GM23248 (cell line): ENCODE data around the gene BRD7. TPM values are rescaled to one million over a fixed set of nuclear protein-coding genes. Genes with fewer than 3 reads are reported as not detected.

Experiments
- DNase-seq: peaks from one replicate; pipeline ENCODE4 v3.0.0-alpha.2; 2015
- H2AFZ ChIP-seq: fragments of 200-600 bp; sonication (generic); 2 replicates; pipeline ENCODE4 v1.6.1; 2016; ENCODE audit warnings: antibody characterized with exemption
- H3F3A ChIP-seq: fragments of 200-600 bp; sonication (generic); 2 replicates; pipeline ENCODE4 v1.6.1; 2016; ENCODE audit warnings: mild to moderate bottlenecking, antibody characterized with exemption, mixed run types; ENCODE audit not compliant: insufficient read depth
- H3K27ac ChIP-seq: fragments of 200-600 bp; sonication (generic); 2 replicates; pipeline ENCODE4 v1.5.1; 2016; ENCODE audit warnings: mild to moderate bottlenecking
- H3K27me3 ChIP-seq: fragments of 200-600 bp; sonication (generic); replicated peaks from 2 replicates; pipeline ENCODE4 v1.6.1; 2016; ENCODE audit warnings: mild to moderate bottlenecking; ENCODE audit not compliant: insufficient read depth
- H3K36me3 ChIP-seq: fragments of 200-600 bp; sonication (generic); 2 replicates; pipeline ENCODE4 v1.6.1; 2016; ENCODE audit warnings: low read depth, mild to moderate bottlenecking
- H3K4me1 ChIP-seq: fragments of 200-600 bp; sonication (generic); 2 replicates; pipeline ENCODE4 v1.6.1; 2016; ENCODE audit warnings: mild to moderate bottlenecking; ENCODE audit not compliant: insufficient read depth
- H3K4me2 ChIP-seq: fragments of 200-600 bp; sonication (generic); one replicate; pipeline ENCODE4 v1.6.1; 2016; ENCODE audit warnings: mild to moderate bottlenecking; ENCODE audit not compliant: unreplicated experiment
- H3K4me3 ChIP-seq: fragments of 200-600 bp; sonication (generic); 2 replicates; pipeline ENCODE4 v1.5.1; 2016; ENCODE audit warnings: mild to moderate bottlenecking
- H3K79me2 ChIP-seq: fragments of 200-600 bp; sonication (generic); 2 replicates; pipeline ENCODE4 v1.6.1; 2016; ENCODE audit warnings: mild to moderate bottlenecking; ENCODE audit not compliant: insufficient read depth
- H3K9ac ChIP-seq: fragments of 200-600 bp; sonication (generic); 2 replicates; pipeline ENCODE4 v1.6.1; 2016; ENCODE audit warnings: mild to moderate bottlenecking
- H3K9me2 ChIP-seq: fragments of 200-600 bp; sonication (generic); 2 replicates; pipeline ENCODE4 v1.6.1; 2016; ENCODE audit warnings: mixed run types, mild to moderate bottlenecking, moderate library complexity; ENCODE audit not compliant: insufficient read depth
- H3K9me3 ChIP-seq: fragments of 200-600 bp; sonication (generic); one replicate; pipeline ENCODE4 v1.6.1; 2017; ENCODE audit warnings: low read depth
- H4K20me1 ChIP-seq: fragments of 200-600 bp; sonication (generic); 2 replicates; pipeline ENCODE4 v1.6.0; 2016; ENCODE audit not compliant: insufficient read depth
- EZH2 ChIP-seq: fragments of 200-600 bp; sonication (generic); IDR thresholded peaks from 2 replicates; pipeline ENCODE4 v1.6.1; 2018; ENCODE audit warnings: antibody characterized with exemption, mild to moderate bottlenecking; ENCODE audit not compliant: insufficient read depth, poor library complexity, severe bottlenecking
- EZH2phosphoT487 ChIP-seq: fragments of 200-600 bp; sonication (generic); IDR thresholded peaks from 2 replicates; pipeline ENCODE4 v1.6.1; 2018; ENCODE audit warnings: antibody characterized with exemption, moderate library complexity, mild to moderate bottlenecking, low read depth; ENCODE audit not compliant: insufficient read depth
- WGBS, 2 experiments: methylation state at CpG; one replicate each; pipeline ENCODE4 v1.1.6; 2015 to 2017; ENCODE audit warnings: low lambda C conversion rate in 2 of 2, low coverage in 1 of 2; ENCODE audit errors: missing lambda C conversion rate in 2 of 2; 5-methylcytosine and 5-hydroxymethylcytosine counted together
- in situ Hi-C: fragments of 300-500 bp; cut with MboI; formaldehyde crosslinking; loops from 2 replicates; pipeline ENCODE4 v1.15.0; 2020
- polyA plus RNA-seq: library from polyadenylated mRNA; unstranded; fragments of >200 nt; fragmentation: Nextera tagmentation; extraction: Ambion mirVana; gene quantifications from 2 replicates; pipeline ENCODE4 v1.2.1, GENCODE V29; 2016
- total RNA-seq: library from RNA; depleted of rRNA; stranded (reverse); fragments of >200 nt; shearing (Covaris generic); gene quantifications from 2 replicates; pipeline ENCODE4 v1.2.3, GENCODE V29; 2014

Gene BRD7
- total and polyA plus RNA-seq, 2 experiments from 2014 or later, result 20.3 to 35.8 TPM

DNA sequence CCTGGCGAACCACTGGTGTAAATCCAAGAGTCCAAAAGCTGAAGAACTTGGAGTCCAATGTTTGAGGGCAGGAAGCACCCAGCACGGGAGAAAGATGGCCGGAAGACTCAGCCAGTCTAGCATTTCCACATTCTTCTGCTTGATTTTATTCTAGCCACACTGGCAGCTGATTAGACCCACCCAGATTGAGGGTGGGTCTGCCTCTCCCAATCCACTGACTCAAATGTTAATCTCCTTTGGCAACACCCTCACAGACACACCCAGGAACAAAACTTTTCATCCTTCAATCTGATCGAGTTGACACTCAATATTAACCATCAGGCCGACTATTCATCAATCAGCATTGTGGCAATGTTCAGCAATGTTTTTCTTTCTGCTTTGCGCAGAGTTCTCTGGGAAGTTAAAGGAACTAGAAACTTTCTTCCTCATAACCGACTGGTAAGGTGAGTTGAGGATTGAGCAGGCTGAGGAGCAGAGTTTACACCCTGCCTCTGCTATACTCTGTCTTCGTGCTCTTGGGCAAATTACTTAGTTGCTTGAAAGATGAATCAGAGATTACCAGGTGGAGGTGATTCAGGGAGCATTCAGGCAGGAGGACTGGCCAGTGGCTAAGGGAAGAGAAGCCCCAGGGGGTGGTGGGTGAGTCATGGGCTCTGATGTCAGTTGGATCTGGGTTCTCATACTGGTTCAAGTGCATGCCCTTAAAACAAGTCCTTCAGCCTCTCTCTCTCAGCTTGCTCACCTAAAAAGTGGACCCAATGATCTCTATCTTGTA lies 28.2 kb upstream of the BRD7 start:
- H3K36me3 ChIP-seq, result no peaks in the 10 kb centered on the region
- WGBS, 2 experiments, result 15 to 21% methylated on average over 8 of the region's 8 CpGs
- no peak overlapping the region for H3K9ac ChIP-seq
- H3K9me3 ChIP-seq, result no peaks in the 10 kb centered on the region
- no peaks in the 10 kb centered on the region for H3K9me2 ChIP-seq
- no peaks in the 10 kb centered on the region for H3K27me3 ChIP-seq
- TF ChIP-seq EZH2phosphoT487, result no peak
- no peak for TF ChIP-seq EZH2
- in situ Hi-C loops, result no loop called here
- H3K4me3 ChIP-seq, result no peak overlapping the region
- no peak overlapping the region for H2AFZ ChIP-seq
- peaks cover 5% of the 10 kb centered on the region; the same call in 1 of the 2 replicates for H3K4me1 ChIP-seq
- H3K4me2 ChIP-seq, result no peak overlapping the region
- DNase-seq, result peak; percentile 58
- no peaks in the 10 kb centered on the region for H4K20me1 ChIP-seq
- H3K27ac ChIP-seq, result no peak overlapping the region
- H3K79me2 ChIP-seq, result no peaks in the 10 kb centered on the region
- no peaks in the 10 kb centered on the region for H3F3A ChIP-seq

DNA sequence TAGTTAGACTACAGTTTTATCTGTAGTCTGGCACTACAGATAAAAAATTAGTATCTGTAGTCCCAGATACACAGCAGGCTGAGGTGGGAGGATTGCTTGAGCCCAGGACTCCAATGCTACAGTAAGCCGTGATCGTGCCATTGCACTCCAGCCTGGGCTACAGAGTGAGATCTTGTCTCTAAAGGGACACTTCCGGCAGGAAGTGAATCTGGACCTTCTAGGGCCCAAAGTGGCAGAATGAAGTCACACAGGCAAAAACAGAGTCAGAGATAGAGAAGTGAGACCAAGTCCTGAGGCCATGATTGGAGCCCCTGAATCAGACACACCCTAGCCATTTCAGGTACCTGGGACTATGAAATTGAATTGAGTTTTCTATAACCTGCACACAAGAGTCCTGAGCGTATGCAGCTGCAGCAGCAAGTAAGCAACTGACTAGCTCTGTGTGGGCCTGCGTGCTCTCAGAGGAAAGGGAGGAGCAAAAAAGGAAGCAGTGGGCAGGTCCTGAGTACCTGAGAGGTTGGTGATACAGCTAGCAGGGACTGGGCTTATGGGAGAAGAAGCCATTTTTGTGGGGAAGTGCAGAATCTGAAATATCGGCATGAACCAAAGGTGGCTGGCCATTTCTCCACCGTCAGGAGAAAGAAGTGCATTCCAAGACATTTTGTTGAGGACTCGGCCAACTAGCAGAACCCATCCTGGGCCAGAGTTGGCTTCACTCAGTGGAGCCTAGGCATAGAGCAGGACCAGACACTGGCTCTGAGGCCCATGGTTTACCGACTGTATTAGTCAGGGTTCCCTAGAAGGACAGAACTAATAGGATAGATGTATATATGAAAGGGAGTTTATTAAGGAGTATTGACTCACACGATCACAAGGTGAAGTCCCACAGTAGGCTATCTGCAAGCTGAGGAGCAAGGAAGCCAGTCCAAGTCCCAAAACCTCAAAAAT lies 27.2 kb upstream of the BRD7 start:
- no peaks in the 10 kb centered on the region for H3K9me3 ChIP-seq
- no peaks in the 10 kb centered on the region for H3K9me2 ChIP-seq
- no peak overlapping the region for H3K9ac ChIP-seq
- 73 to 75% methylated on average over 10 of the region's 10 CpGs for WGBS, 2 experiments
- in situ Hi-C loops, result no loop called here
- no peak overlapping the region for H3K4me2 ChIP-seq
- H3K4me3 ChIP-seq, result no peak overlapping the region
- no peaks in the 10 kb centered on the region for H3K36me3 ChIP-seq
- H3K27ac ChIP-seq, result no peak overlapping the region
- H3K79me2 ChIP-seq, result no peaks in the 10 kb centered on the region
- H3K4me1 ChIP-seq, result peaks cover 5% of the 10 kb centered on the region; the same call in 1 of the 2 replicates
- H3K27me3 ChIP-seq, result no peaks in the 10 kb centered on the region
- H4K20me1 ChIP-seq, result no peaks in the 10 kb centered on the region
- H2AFZ ChIP-seq, result no peak overlapping the region
- TF ChIP-seq EZH2 (no peak), EZH2phosphoT487 (no peak)
- no peak for DNase-seq
- H3F3A ChIP-seq, result no peaks in the 10 kb centered on the region

DNA sequence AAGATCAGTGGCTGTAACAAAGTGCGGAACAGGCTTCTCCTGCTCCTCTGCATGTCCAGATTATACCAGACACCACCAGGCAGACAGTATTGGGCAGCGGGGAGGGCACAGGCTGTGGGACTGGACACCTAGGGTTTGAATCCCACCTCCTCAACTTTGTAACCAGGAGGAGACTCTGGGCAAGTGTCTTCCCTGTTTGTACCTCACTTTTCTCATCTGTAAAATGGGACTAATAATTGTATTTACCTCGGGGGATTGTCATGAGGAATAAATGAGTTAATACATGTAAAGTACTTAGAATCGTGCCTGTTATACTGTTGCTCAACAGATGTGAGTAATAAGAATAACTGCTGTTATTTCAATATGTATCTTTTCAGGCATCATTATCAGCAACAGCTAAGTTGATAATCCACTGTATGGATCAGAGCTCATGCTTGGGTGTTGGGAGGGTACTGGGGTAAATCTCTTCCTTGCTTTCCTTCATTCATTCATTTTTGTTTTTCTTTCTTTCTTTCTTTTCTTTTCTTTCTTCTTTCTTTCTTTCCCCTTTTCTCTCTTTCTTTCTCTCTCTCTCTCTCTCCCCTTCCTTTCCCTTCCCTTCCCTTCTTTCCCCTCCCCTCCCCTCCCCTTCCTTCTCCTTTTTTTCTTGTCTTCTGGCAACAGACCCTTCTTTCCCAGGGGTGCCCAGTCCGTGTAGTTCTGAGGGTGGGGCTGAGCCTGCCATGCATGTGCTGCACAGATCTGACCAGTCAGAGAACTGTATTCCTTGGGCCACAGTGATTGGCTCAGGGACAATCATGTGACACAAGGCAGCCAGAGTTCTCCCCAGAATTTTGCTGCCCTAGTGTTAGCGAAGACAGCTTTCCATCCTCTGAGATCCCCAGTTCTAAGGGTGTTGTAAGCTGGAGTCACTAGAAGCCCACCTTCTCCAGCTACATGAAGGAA lies 25.3 kb upstream of the BRD7 start:
- H3K9me3 ChIP-seq, result no peaks in the 10 kb centered on the region
- no peak overlapping the region for H3K4me2 ChIP-seq
- H3K4me1 ChIP-seq, result peaks cover 5% of the 10 kb centered on the region; the same call in 1 of the 2 replicates
- H3K9me2 ChIP-seq, result no peaks in the 10 kb centered on the region
- H3K9ac ChIP-seq, result no peak overlapping the region
- DNase-seq, result no peak
- no peak overlapping the region for H3K27ac ChIP-seq
- H3K4me3 ChIP-seq, result no peak overlapping the region
- peaks cover 4% of the 10 kb centered on the region; the same call in 1 of the 2 replicates for H3K27me3 ChIP-seq
- H4K20me1 ChIP-seq, result no peaks in the 10 kb centered on the region
- H3K36me3 ChIP-seq, result no peaks in the 10 kb centered on the region
- H3F3A ChIP-seq, result no peaks in the 10 kb centered on the region
- no peak for TF ChIP-seq EZH2
- no peak for TF ChIP-seq EZH2phosphoT487
- in situ Hi-C loops, result no loop called here
- no peaks in the 10 kb centered on the region for H3K79me2 ChIP-seq
- WGBS, 2 experiments, result 43 to 48% methylated on average over 6 of the region's 6 CpGs
- no peak overlapping the region for H2AFZ ChIP-seq
